Mesodermal cell (in vitro differentiated cells): Measurements from ENCODE around the gene RPL38. TPM values are rescaled to one million over a fixed set of nuclear protein-coding genes. Genes with fewer than 3 reads are reported as not detected.

Source experiments
- H3K27ac ChIP-seq: 2 replicates; pipeline ENCODE4 v1.7.0; 2013; ENCODE audit warnings: mild to moderate bottlenecking, low read depth, low read length, moderate library complexity; ENCODE audit not compliant: severe bottlenecking
- H3K36me3 ChIP-seq: 2 replicates; pipeline ENCODE4 v1.7.1; 2013; ENCODE audit warnings: mild to moderate bottlenecking, low read length, moderate library complexity; ENCODE audit not compliant: control insufficient read depth, insufficient read depth
- H3K4me1 ChIP-seq: one replicate; pipeline ENCODE4 v1.7.1; 2013; ENCODE audit warnings: mild to moderate bottlenecking, low read length; ENCODE audit not compliant: insufficient read depth, control insufficient read depth, poor library complexity, severe bottlenecking
- H3K4me3 ChIP-seq: 2 replicates; pipeline ENCODE4 v1.7.0; 2013; ENCODE audit warnings: low read length, control low read depth, mild to moderate bottlenecking; ENCODE audit not compliant: insufficient read depth, poor library complexity, severe bottlenecking; ENCODE audit errors: extremely low read depth
- H3K9me3 ChIP-seq: 2 replicates; pipeline ENCODE4 v1.7.1; 2013; ENCODE audit warnings: mild to moderate bottlenecking, low read length, moderate library complexity; ENCODE audit not compliant: control insufficient read depth
- WGBS, 2 experiments: methylation state at CpG; one replicate each; pipeline ENCODE4 v1.1.5; 2013; ENCODE audit warnings: missing lambda C conversion rate in 2 of 2; ENCODE audit not compliant: insufficient coverage in 2 of 2; 5-methylcytosine and 5-hydroxymethylcytosine counted together
- polyA plus RNA-seq, 2 experiments: library from polyadenylated mRNA; stranded (reverse); fragments of 50-300 nt; gene quantifications; one replicate each; pipeline ENCODE4 v1.2.3, GENCODE V29; 2013

The RPL38 gene
- 2,074 TPM for polyA plus RNA-seq (2013, experiment 1 of 2)
- 1,950 TPM for polyA plus RNA-seq (2013, experiment 2 of 2)

DNA sequence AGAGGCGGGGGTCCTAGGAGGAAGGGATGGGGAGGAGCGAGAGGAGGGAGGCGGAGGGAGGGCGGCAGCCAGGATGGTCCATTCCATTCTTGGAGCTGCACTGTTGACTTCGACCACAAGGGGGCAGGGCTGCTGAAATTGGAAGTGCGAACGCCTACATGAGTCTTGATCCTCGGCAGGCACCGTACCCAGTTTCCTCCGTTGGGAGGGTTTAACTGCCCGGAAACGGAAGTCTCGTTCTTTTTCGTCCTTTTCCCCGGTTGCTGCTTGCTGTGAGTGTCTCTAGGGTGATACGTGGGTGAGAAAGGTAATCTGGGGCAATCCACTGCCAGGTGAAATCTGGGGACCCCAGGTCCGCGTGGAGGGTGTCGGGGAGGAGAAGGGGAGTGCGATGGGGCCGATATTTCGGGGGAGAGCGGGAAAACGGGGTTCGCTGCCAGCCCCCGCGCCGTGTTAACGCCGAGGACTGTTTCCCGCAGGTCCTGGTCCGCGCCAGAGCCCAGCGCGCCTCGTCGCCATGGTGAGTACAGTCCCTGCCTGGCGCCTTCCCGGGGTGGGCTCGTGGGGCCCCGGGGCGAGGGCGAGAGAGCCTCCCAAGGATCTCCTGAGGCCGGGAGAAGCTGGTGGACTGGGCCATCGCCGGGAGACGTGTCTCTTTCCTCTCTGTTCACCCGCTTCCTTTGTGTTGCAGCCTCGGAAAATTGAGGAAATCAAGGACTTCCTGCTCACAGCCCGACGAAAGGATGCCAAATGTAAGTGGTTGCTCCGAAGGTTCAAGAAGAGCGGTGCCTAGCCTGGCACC lies at the start of gene RPL38:
Gene RPL38 (plus strand): TSS at position 240 of the 802 bp plus-strand sequence. CDS start 278 bp downstream, at position 518.
- peak within 1 kb of the TSS; percentile 83 for H3K4me3 ChIP-seq
- H3K27ac ChIP-seq = peak within 1 kb of the TSS; percentile 83
- H3K9me3 ChIP-seq = no peaks in the 10 kb centered on the region
- H3K4me1 ChIP-seq = peaks cover 29% of the 10 kb centered on the region
- peaks cover 48% of the 10 kb centered on the region for H3K36me3 ChIP-seq
- 0 to 1% methylated on average over 41 to 43 of the region's 53 CpGs for WGBS, 2 experiments

DNA sequence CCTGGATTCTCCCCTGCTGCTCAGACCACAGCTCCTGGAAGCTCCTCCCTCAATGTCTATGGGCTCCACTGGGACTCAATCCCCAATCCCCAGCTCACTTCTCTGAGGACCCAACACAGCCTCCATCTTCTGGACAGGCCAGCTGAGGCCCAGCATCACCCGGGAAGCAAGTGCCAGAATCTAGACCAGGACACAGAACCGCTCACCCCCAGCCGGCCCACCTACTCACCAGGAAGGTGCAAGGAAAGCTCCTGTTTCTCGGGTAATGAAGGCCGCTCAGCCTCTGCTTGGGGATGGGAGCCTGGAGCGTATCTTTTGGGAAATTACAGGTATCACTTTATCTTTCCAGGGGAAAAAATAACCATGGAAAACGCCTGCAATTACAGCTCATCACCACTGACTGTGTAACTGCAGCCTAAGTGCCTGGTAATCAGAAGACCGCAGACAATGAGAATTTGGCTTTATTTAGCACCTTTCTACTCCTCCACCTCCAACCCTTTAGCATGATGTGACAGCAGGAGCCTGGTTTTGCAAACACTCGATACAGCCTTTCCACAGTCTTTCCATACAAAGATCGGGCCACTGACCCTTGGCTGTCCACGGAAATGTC lies 49.6 kb upstream of the RPL38 start:
- H3K9me3 ChIP-seq = no peaks in the 10 kb centered on the region
- H3K4me3 ChIP-seq = no peak overlapping the region
- H3K27ac ChIP-seq = no peak overlapping the region
- no peaks in the 10 kb centered on the region for H3K36me3 ChIP-seq
- 84 to 91% methylated on average over 8 to 10 of the region's 11 CpGs for WGBS, 2 experiments
- no peaks in the 10 kb centered on the region for H3K4me1 ChIP-seq

DNA sequence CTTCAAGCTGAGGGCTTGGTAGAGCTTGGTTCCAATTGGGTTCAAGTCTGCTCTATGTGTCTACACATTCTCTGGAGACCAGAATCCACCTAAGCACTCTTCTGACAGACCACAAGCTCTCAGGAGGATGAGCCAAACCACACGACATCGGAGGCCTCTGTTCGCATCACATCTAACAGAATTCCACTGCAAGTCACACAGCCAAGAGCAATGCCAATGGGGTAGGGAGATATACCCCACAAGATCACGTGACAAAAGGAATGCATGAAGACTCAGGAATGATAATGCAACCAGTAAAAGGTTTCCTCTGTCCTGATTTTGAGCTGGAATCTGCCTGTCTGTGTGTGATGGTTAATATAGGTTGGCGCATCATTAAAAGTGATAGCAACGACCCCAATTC lies 46.6 kb upstream of the RPL38 start:
- Histone ChIP-seq H3K27ac (no peak overlapping the region), H3K4me1 (no peaks in the 10 kb centered on the region), H3K36me3 (no peaks in the 10 kb centered on the region), H3K9me3 (no peaks in the 10 kb centered on the region), H3K4me3 (no peak overlapping the region)
- 97 to 100% methylated on average over 2 to 4 of the region's 6 CpGs for WGBS, 2 experiments

DNA sequence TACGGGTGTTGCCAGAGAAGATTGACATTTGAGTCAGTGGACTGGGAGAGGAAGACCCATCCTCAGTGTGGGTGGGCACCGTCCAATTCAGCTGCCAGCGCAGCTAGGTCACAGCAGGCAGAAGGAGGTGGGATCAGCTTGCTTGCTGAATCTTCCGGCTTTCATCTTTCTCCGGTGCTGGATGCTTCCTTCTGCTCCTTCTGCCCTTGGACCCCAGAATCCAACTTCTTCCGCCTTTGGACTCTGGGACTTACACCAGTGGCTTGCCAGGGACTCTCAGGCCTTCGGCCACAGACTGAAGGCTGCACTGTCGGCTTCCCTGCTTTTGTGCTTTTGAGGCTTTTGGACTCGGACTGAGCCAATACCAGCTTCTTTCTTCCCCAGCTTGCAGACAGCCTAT lies 46.1 kb upstream of the RPL38 start:
- Histone ChIP-seq H3K27ac (no peak overlapping the region), H3K36me3 (no peaks in the 10 kb centered on the region), H3K4me3 (no peak overlapping the region), H3K9me3 (no peaks in the 10 kb centered on the region), H3K4me1 (no peaks in the 10 kb centered on the region)
- WGBS, 2 experiments = 95 to 96% methylated on average over 9 of the region's 9 CpGs

DNA sequence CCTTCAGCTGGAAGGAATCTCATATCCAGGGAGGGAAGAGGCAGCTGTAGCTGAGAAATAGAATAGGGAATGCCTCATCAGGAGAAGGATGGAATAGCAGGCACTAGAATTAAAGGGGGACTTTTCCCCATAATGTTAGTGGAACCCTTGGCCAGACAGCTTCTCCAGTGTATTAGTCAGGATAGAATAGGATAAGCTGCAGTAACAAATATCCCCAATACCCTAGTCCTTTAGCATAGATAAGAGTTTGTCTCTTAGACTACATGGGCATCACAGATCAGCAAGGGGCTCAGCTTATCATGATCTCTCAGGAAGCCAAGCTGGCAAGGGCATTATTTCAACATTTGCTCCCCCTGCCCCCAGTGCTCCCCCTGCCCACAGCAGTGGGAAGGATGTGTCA lies 44.7 kb upstream of the RPL38 start:
- Histone ChIP-seq H3K9me3 (no peaks in the 10 kb centered on the region), H3K27ac (no peak overlapping the region), H3K4me1 (no peaks in the 10 kb centered on the region), H3K4me3 (no peak overlapping the region), H3K36me3 (no peaks in the 10 kb centered on the region)

DNA sequence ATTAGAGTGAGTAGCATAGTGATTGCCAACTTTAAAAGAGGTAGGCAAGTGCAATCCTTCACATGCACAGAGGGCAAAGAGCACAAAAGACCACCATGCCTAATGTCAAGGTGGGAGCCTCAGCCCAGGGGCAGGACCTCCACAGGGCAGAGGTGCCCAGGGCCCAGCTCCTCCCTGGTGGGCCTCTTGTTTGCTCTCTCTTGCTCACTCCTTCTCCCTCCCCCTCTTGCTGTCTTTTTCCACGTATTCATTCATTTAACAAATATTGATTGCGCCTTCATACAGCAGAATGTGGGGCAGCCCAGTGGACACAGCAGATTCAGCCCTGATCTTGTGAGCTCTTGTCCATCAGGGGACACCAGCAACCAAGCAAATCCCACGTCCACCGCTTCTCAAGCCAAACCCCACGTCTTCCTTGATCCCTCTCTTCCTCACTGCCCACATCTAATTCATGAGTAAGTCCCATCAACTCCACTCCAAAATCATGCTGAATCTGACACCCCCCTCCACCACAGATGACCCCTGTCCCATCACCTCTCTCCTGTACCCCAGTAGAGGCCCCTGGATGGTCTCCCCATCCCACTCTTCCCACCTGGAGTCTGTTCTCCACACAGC lies 44.1 kb upstream of the RPL38 start:
- WGBS, 2 experiments = 96 to 100% methylated on average over 4 to 5 of the region's 5 CpGs
- Histone ChIP-seq H3K9me3 (no peaks in the 10 kb centered on the region), H3K4me1 (no peaks in the 10 kb centered on the region), H3K4me3 (no peak overlapping the region), H3K36me3 (no peaks in the 10 kb centered on the region), H3K27ac (no peak overlapping the region)

DNA sequence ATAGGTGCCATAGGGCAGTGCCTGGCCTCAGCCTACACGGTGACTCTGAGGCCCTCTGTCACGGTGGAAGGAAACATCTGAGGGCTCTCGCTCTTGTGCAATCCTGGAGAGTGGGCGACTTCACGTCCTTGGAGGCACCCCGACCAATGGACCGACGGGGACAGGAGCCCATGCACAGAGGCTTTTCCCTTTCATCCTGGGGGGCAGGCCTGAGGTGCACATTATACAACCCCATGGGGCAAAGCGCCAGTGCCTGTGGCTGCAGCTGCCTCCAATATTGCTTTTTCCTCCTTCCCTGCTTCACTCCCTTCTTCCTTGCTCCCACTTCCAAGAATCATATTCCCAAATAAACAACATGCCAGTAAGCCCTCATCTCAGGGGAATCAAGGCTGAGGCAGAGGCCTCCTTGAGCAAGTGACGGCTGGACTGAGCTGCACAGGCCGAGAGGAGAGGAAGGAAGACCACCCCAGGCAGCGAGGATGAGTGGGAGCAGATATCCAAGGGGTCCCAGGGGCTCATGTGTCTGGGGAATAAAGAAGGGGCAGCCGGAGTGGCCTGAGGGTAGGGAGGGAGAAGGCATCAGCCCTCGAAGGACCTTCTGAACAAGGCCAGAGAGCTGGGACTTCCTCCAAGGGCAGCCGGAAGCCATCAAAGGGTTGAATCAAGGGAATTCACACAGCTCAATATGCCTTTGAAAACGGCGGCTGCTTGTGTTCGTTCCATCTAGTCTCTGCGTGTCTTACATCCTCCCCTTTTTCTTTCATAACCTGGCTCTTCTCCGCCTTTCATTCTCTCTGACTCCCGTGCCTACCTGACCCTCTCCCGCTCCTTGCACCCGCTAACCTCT lies 42.6 kb upstream of the RPL38 start:
- H3K36me3 ChIP-seq = no peaks in the 10 kb centered on the region
- no peaks in the 10 kb centered on the region for H3K4me1 ChIP-seq
- no peak overlapping the region for H3K27ac ChIP-seq
- no peaks in the 10 kb centered on the region for H3K9me3 ChIP-seq
- H3K4me3 ChIP-seq = no peak overlapping the region
- WGBS, 2 experiments = 89 to 95% methylated on average over 19 to 23 of the region's 23 CpGs

DNA sequence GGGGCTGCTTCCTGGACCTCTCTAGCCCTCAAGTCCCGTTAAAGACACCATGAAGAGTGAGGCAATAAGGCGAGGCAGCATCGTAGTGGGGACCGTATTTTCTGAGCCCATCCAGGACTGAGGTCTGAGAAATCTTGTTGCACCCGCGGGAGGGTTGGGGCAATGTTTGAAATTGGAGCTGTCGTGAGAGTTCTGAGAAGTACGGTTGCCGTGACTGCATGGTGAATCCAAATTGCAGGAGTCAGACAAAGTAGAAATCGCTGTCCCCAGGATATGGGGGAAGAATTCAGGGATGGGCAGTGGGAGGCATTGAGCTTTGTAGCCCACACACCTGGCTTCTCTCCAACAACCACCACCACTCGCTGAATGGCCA lies 42.0 kb upstream of the RPL38 start:
- Histone ChIP-seq H3K4me3 (no peak overlapping the region), H3K27ac (no peak overlapping the region), H3K9me3 (no peaks in the 10 kb centered on the region), H3K36me3 (no peaks in the 10 kb centered on the region), H3K4me1 (no peaks in the 10 kb centered on the region)
- WGBS, 2 experiments = 86 to 87% methylated on average over 9 to 10 of the region's 11 CpGs

DNA sequence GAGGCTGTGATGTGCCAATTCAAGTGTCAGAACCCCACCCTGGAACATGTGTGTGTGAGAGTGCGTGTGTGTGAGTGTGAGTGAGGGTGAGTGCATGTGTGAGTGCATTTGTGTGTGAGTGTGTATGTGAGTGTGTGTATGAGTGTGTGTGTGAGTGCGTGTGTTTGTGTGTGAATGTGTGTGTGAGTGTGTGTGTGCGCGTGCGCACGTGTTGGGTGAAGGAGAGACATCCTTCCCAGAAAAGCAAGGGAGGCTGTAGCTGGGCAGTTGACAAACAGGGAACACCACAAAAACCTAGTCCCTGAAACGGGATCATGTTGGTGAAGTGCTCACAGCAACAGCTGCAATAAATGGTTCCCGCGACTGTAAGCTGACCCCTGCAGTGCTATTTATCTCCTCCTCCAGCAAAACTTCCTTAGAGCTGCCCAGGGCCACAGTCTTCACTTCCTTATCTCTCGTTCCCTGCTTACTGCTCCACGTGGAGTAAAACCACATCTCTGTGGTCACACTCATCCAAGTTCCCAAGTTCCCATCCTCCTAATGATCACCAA lies 40.1 kb upstream of the RPL38 start:
- no peaks in the 10 kb centered on the region for H3K9me3 ChIP-seq
- WGBS, 2 experiments = 45 to 60% methylated on average over 7 to 11 of the region's 11 CpGs
- no peaks in the 10 kb centered on the region for H3K36me3 ChIP-seq
- no peaks in the 10 kb centered on the region for H3K4me1 ChIP-seq
- no peak overlapping the region for H3K4me3 ChIP-seq
- H3K27ac ChIP-seq = no peak overlapping the region

DNA sequence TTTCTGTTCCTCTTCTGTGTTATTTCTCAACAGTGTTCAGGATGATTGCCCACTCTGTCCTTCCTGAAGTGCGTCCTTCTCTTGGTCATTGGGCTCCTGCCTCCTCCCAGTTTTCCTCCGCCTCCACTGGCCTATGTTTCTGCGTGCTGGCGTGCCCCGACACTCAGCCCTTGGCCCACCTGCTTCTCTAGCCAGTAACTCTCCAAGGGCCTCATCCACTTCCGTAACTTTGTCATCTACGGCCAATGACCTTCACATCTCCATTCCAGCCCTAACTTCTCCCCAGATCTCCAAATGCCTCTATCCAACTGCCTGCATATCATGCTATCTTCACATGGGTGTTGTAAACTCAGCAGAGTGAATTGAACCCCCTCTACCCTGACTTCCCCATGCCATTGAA lies 39.6 kb upstream of the RPL38 start:
- no peak overlapping the region for H3K4me3 ChIP-seq
- H3K27ac ChIP-seq = no peak overlapping the region
- 83 to 88% methylated on average over 5 to 7 of the region's 7 CpGs for WGBS, 2 experiments
- no peaks in the 10 kb centered on the region for H3K9me3 ChIP-seq
- no peaks in the 10 kb centered on the region for H3K4me1 ChIP-seq
- H3K36me3 ChIP-seq = no peaks in the 10 kb centered on the region
